GM21390 (cell line): ENCODE results near the gene NRSN2.
"Not testable (repeated sequence)": the region's sequence is repeated elsewhere in the genome, so short reads cannot be mapped to it uniquely, and the experiment has no call there.

ENCODE experiments used
- ATAC-seq: cut with Tn5 transposase; IDR thresholded peaks from one replicate; pipeline ENCODE4 v1.9.1; 2021; ENCODE audit not compliant: unreplicated experiment

NRSN2 gene

DNA sequence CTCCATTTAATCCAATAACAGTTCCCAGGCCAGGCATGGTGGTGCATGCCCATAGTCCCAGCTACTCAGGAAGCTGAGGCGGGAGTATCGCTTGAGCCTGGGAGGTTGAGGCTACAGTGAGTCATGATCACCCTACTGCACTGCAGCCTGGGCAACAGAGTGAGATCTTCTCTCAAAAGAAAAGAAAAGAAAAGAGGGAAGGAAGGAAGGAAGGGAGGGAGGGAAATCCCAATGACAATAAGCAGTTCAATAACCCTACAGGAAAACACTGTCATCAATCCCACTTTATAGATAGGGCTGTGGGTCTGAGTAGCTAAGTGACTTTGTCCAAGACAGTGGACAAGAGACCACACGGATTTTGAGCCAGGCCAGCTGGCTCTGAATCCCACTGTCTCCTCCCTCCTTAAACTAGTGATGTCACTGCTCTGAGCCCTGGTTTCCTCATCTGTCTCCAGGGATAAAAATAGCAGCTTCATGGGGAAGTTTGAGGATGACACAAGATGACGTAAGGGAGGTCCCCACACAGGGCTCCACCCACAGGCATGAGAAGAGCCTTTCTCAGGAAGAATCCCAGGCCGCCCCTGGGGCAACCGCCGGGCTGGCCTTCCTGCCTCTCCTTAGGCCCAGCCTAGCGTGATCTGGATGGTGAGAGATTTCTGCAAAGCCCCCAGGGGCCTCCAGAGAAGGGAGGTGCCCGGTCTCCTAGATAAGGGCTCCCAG, 26.4 kb downstream of the NRSN2 start:
- ATAC-seq: no peak

- ATAC-seq: no peak
Measured at GRCh38 chr20:375265-375889, 28.5 kb downstream of the NRSN2 start.

- ATAC-seq: no peak
Measured at GRCh38 chr20:376089-376488, 29.2 kb downstream of the NRSN2 start.

- no peak for ATAC-seq
Measured at GRCh38 chr20:376750-377149, 29.8 kb downstream of the NRSN2 start.

- not testable (repeated sequence) for ATAC-seq
Measured at GRCh38 chr20:377578-377977, 30.7 kb downstream of the NRSN2 start.

- ATAC-seq: no peak
Measured at GRCh38 chr20:378961-379336, 32.0 kb downstream of the NRSN2 start.

DNA sequence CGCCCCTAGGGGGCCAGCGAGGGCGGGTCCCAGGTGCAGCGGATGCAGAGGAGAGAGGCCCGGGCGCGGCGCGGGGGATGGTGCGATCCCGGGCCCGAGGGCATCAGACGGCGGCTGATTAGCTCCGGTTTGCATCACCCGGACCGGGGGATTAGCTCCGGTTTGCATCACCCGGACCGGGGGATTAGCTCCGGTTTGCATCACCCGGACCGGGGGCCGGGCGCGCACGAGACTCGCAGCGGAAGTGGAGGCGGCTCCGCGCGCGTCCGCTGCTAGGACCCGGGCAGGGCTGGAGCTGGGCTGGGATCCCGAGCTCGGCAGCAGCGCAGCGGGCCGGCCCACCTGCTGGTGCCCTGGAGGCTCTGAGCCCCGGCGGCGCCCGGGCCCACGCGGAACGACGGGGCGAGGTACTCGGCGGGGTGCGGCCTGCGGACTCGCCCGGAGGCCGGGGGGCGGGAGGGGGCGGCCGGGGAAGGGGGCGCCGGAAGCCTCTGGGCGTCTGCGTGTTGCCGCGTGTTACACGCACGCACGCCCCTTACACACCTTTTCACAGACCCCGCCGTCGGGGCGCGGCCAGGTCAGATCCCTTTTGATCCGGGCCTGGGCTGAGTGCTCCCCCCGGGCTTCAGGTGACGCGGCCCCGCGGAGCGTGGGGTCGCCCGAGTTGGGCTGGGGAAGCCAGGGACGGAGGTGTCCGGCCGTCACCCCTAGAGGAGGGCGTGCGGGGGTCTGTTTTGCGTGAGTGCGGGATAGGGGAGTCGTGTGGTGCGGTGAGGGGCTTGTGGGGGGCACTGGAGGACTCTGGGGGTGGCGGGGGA, 34.1 kb downstream of the NRSN2 start:
- peak; percentile 56 for ATAC-seq

DNA sequence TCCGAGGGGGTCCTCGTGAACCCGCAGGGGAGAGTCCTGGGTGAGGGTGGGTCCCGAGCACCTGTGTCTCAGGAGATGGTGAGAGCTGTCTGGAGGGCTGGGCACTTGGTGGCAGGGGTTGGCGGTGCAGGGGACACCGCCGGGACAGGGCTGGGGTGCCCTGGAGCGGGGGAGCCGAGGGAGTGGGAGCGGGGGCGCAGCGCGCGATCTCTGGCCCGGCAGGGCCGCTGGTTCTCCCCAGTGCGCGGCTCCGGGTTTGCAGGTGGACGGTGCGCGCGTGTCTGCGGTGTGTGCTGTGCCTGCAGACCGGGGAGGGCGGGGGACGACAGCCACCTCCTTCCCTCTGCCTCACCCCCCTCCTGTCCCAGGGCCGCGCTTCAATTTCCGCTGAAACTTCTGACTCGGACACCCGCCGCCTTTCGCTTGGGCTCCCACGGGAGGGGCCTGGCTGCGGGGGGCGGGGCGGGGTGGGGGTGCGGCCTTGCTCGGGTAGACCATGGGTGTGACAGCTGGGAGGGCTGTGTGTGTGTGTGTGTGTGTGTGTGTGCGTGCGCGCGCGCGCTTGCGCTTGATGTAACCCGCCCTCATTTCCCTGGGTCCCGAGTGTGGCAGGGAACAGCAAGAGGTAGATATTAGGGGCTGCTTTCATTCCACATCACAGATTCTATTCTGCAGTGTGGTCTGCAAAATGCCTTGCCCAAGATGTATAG, 34.8 kb downstream of the NRSN2 start:
- peak; percentile 62 for ATAC-seq

GRCh38 chr20:382291-383115, 35.6 kb downstream of the NRSN2 start:
- ATAC-seq: no peak

- no peak for ATAC-seq
Measured at GRCh38 chr20:383889-384288, 37.0 kb downstream of the NRSN2 start.

DNA sequence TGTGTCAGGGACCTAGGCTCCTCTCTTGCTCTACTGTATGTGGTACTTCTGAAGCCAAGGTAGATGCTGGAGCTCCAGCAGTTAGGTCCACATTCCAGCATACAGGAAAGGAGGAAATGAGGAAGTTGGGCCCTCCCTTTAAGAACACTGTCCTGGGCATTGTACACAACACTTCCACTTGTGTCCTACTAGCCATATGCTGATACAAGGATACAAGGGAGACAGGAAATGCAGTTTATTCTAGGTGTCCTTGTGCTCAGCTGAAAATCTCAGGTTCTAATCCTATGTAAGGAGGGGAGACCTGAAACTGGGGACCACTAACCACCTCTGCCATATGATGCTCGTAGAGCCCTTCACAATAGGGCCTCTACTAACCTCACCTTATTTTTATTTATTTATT, 37.8 kb downstream of the NRSN2 start:
- no peak for ATAC-seq

DNA sequence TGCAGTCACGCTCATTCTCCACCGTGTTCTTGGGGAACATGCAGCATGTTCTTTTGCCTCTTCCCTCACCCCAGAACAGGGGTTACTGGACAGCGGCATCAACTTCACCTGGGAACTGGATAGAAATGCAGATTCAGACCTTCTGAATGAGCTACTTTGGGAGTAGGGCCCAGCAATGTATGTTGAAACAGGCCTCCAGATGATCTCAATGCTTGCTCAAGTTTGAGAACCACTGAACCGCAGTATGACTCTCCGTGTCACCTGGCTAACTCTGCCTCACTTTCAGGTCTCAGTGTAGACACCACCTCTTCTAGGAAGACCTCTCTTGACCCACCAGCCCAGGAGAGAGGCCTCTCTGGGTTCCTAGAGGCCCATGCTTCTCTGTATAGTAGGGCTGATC, 38.5 kb downstream of the NRSN2 start:
- ATAC-seq: no peak

GRCh38 chr20:386634-387033, 39.7 kb downstream of the NRSN2 start:
- ATAC-seq: not testable (repeated sequence)

DNA sequence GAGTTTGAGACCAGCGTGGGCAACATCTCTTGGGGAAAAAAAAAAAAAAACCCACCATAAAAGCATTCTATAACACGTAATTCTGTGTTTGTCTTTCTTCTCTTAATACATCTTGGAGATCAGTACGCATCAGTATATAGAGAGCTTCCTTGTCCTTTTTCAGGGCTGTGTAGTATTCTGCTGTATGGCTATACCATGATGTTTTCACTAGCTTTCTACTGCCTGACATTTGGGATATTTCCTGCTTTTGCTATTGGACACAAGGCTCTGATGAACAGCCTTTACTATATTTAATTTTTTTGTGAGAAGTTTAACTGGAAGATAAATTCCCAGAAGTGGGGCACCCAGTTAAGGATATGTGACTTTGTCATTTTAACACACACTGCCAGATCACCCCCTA, 40.6 kb downstream of the NRSN2 start:
- ATAC-seq: no peak

DNA sequence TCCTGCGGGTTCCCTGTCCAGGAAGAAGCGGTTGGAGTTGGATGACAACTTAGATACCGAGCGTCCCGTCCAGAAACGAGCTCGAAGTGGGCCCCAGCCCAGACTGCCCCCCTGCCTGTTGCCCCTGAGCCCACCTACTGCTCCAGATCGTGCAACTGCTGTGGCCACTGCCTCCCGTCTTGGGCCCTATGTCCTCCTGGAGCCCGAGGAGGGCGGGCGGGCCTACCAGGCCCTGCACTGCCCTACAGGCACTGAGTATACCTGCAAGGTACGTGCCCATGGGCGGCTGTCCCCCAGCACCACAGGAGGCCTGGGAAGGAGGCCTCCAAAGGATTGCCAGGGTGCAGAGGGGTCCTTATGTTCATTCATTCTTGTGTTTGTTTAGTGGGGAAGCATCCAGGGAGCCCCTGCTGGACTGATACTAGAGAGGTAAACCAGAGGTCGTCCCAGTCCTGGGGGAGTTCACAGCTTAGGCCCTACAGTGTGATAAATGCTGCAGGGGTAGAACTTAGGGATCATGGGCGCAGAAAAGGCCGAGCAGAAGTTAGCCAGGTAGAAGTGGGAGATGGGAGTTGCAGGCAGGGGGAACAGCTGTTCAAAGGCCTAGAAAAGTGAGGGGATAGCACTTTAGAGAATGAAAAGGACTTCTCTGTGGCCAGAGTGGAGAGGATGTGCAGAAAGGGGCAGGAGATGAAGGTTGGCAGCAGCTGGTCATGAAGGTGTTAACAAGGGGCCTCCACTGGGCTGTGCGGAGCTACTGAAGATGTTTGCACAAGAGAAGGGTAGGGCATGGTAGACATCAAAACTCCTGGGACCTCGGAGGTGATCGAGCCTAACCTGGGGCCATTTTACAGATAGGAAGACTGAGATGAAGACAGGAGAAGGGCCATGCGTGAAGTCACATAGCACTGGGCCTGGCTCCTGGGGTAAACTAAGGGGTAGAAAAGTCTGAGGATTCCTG, 41.4 kb downstream of the NRSN2 start:
- no peak for ATAC-seq

DNA sequence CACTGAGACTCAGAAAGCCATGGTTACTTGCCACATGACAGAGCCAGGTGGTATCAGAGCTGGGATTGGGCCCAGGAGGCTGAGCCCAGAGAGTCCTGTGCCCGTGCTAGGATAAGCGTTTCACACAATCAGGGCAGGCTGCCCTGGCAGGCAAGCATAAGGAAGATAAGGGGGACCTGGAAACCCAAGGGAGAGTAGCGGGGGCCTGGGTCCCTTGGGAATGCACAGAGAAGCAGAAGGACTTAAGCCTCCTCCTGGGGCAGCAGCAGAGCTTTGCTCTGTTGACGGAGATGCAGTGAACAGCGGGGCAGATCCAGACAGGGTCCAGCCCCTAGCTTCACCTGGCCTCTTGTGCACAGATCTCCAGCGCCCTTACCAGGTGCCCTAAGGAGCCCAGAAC, 42.3 kb downstream of the NRSN2 start:
- ATAC-seq: no peak

DNA sequence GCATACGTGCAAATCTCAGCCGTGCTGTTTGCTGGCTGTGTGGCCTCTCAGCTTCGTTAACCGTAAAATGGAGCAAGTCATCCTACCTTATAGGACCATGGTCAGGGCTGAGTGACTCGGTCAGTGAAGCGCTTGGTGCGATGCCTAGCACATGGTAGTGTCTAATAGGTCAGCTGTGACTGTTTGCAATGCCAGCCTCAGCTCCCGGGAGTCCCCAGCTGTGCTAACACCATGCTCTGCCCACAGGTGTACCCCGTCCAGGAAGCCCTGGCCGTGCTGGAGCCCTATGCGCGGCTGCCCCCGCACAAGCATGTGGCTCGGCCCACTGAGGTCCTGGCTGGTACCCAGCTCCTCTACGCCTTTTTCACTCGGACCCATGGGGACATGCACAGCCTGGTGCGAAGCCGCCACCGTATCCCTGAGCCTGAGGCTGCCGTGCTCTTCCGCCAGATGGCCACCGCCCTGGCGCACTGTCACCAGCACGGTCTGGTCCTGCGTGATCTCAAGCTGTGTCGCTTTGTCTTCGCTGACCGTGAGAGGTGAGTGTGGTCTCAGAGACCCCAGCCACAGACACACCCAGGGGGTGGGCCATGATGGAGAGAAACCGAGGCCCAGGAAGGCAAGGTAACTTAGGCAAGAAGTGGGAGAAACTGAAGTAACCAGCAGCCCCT, 44.3 kb downstream of the NRSN2 start:
- no peak for ATAC-seq

GRCh38 chr20:393296-393695, 46.4 kb downstream of the NRSN2 start:
- not testable (repeated sequence) for ATAC-seq

DNA sequence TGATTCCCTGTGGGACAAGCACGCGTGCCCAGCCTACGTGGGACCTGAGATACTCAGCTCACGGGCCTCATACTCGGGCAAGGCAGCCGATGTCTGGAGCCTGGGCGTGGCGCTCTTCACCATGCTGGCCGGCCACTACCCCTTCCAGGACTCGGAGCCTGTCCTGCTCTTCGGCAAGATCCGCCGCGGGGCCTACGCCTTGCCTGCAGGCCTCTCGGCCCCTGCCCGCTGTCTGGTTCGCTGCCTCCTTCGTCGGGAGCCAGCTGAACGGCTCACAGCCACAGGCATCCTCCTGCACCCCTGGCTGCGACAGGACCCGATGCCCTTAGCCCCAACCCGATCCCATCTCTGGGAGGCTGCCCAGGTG, 49.3 kb downstream of the NRSN2 start:
- ATAC-seq: no peak
